Stimulated activated CD4-positive, alpha-beta T cell treated with anti-CD3 and anti-CD28 coated beads, Interleukin-15, amount 100 ng/mL, for 1 hour (primary cell): ENCODE data around the gene GJB6.

ENCODE experiments used
- DNase-seq, 2 donors: peaks; one replicate each; pipeline ENCODE4 v3.0.0-alpha.2; 2020; ENCODE audit warnings: low read depth in 1 of 2, low spot score in 1 of 2

The GJB6 gene

GRCh38 chr13:20188667-20189553 is 43.2 kb downstream of the GJB6 start:
- DNase-seq: no peak

GRCh38 chr13:20186771-20187170 is 45.3 kb downstream of the GJB6 start:
- DNase-seq: no peak

GRCh38 chr13:20185366-20186056 is 46.6 kb downstream of the GJB6 start:
- no peak for DNase-seq

- DNase-seq: no peak
These were observed 49.8 kb downstream of the GJB6 start for GRCh38 chr13:20182231-20182846.

GRCh38 chr13:20181188-20181587 is 50.9 kb downstream of the GJB6 start:
- DNase-seq: no peak

GRCh38 chr13:20178156-20178555 is 54.0 kb downstream of the GJB6 start:
- DNase-seq: no peak

- DNase-seq: no peak
These were observed 54.9 kb downstream of the GJB6 start for GRCh38 chr13:20177049-20177831.

- no peak for DNase-seq
These were observed 56.0 kb downstream of the GJB6 start for GRCh38 chr13:20175907-20176652.

- no peak for DNase-seq
These were observed 56.7 kb downstream of the GJB6 start for GRCh38 chr13:20175406-20175794.

GRCh38 chr13:20174656-20175405 is 57.3 kb downstream of the GJB6 start:
- peak in 1 of 2 donors; percentile 58 for DNase-seq

GRCh38 chr13:20173116-20173746 is 58.9 kb downstream of the GJB6 start:
- no peak for DNase-seq
